Erythroblast (primary cell): Measurements from ENCODE around the gene MSI2.

Source experiments
- GATA1 ChIP-seq: IDR thresholded peaks from 2 replicates; pipeline ENCODE4 v1.6.1; 2011; ENCODE audit warnings: low read depth, mild to moderate bottlenecking, control low read depth, low read length, moderate library complexity
- POLR2A ChIP-seq: IDR thresholded peaks from 2 replicates; pipeline ENCODE4 v1.6.1; 2011; ENCODE audit warnings: mild to moderate bottlenecking, low read length

GRCh38 chr17:57502022-57502421, 245.7 kb downstream of the MSI2 start:
- no peak for TF ChIP-seq POLR2A
- no peak for TF ChIP-seq GATA1
